H1 (cell line): Measurements from ENCODE around the gene QPCTL. TPM values are rescaled to one million over a fixed set of nuclear protein-coding genes. Genes with fewer than 3 reads are reported as not detected.

Experiments used
- BACH1 ChIP-seq: IDR thresholded peaks from 2 replicates; pipeline ENCODE4 v1.6.1; 2012; ENCODE audit warnings: low read length, improper control_type of control experiment
- CREB1 ChIP-seq: IDR thresholded peaks from 2 replicates; pipeline ENCODE4 v1.6.1; 2012; ENCODE audit warnings: inconsistent platforms
- CTCF ChIP-seq, 3 experiments: IDR thresholded peaks; 1 replicate in 2 of 3; 2 replicates in 1 of 3; pipeline versions ENCODE4 v1.5.1 to v1.6.1; 2011; ENCODE audit warnings: low read length in 3 of 3, mild to moderate bottlenecking in 3 of 3, inconsistent platforms in 2 of 3, low read depth in 1 of 3, moderate library complexity in 1 of 3; ENCODE audit not compliant: insufficient read depth in 1 of 3; ENCODE audit errors: control extremely low read depth in 1 of 3
- E2F6 ChIP-seq: IDR thresholded peaks from 2 replicates; pipeline ENCODE4 v1.6.1; 2012; ENCODE audit warnings: inconsistent platforms
- EZH2 ChIP-seq: fragments of 200-600 bp; sonication (generic); IDR thresholded peaks from 2 replicates; pipeline ENCODE4 v1.7.1; 2012; ENCODE audit warnings: low read depth, mild to moderate bottlenecking, moderate library complexity, low read length, inconsistent platforms; ENCODE audit not compliant: severe bottlenecking
- JUND ChIP-seq: IDR thresholded peaks from 2 replicates; pipeline ENCODE4 v1.6.1; 2011; ENCODE audit warnings: mild to moderate bottlenecking, improper control_type of control experiment, low read length
- KDM4A ChIP-seq: IDR thresholded peaks from one replicate; pipeline ENCODE4 v1.7.1; 2012; ENCODE audit warnings: low read depth, mild to moderate bottlenecking, moderate library complexity, low read length, inconsistent platforms; ENCODE audit not compliant: severe bottlenecking
- MAX ChIP-seq: IDR thresholded peaks from 2 replicates; pipeline ENCODE4 v1.6.1; 2012; ENCODE audit warnings: inconsistent platforms
- SIN3A ChIP-seq, 2 experiments: IDR thresholded peaks in 1 of 2; conservative IDR thresholded peaks in 1 of 2; 2 replicates each; pipeline ENCODE4 v1.6.1; 2011 to 2012; ENCODE audit warnings: low read length in 2 of 2, improper control_type of control experiment in 1 of 2, low read depth in 1 of 2, mild to moderate bottlenecking in 1 of 2
- TAF1 ChIP-seq: IDR thresholded peaks from 2 replicates; pipeline ENCODE4 v1.6.1; 2011; ENCODE audit warnings: mild to moderate bottlenecking, low read depth, low read length
- TBP ChIP-seq: IDR thresholded peaks from 2 replicates; pipeline ENCODE4 v1.6.1; 2011; ENCODE audit warnings: low read depth, low read length, improper control_type of control experiment
- TCF12 ChIP-seq: IDR thresholded peaks from 2 replicates; pipeline ENCODE4 v1.6.1; 2011; ENCODE audit warnings: low read depth, mild to moderate bottlenecking, low read length
- TEAD4 ChIP-seq: IDR thresholded peaks from 2 replicates; pipeline ENCODE4 v1.6.1; 2012; ENCODE audit warnings: low read depth, low read length, inconsistent platforms, mixed read lengths
- polyA plus RNA-seq, 7 experiments: library from polyadenylated mRNA; depleted of rRNA in 3 of 7; stranded (reverse) in 5 of 7; unstranded in 2 of 7; fragments of >200 nt in 5 of 7; fragments of 200-250 nt in 2 of 7; gene quantifications; 1 replicate in 5 of 7; 2 replicates in 1 of 7; 4 replicates in 1 of 7; pipeline versions ENCODE4 v1.2.1 to v1.2.3, GENCODE V29; 2011 to 2013; ENCODE audit warnings: missing spikeins in 2 of 7, mixed read lengths in 2 of 7
- total RNA-seq: library from RNA; stranded (reverse); fragmentation: NEBNext Ultra II Directional; extraction: Animal tissue kit (Norgen Biotek cat#: 25700); gene quantifications from 2 replicates; pipeline ENCODE4 v1.2.1, GENCODE V29; 2021

The QPCTL gene
- total and polyA plus RNA-seq, 2 of the 8 experiments (the other 6 are each of a cell fraction or from before 2014, with no cell fraction given) = 25.2 to 35.3 TPM

GRCh38 chr19:45643024-45643926 is 49.2 kb upstream of the QPCTL start (continued):
- TF ChIP-seq SIN3A (conservative IDR thresholded peaks at IDR 0.05 in 1 of 2, IDR thresholded peaks at IDR 0.05 in 1 of 2; ENCODE audit: low read depth in 1 of 2, low read length in 2 of 2) = peak; percentile 70; a peak in 2 of 4 replicates
- no peak for TF ChIP-seq TEAD4
- TF ChIP-seq MAX = peak; percentile 55
- TF ChIP-seq KDM4A = peak; percentile 86
- no peak for TF ChIP-seq BACH1
- TF ChIP-seq TBP = no peak
- peak; percentile 32; the same call in 1 of the 2 replicates for TF ChIP-seq E2F6
- peak; percentile 97 to 99 (median 98) for TF ChIP-seq CTCF (IDR thresholded peaks at IDR 0.05; ENCODE audit: control extremely low read depth in 1 of 3, insufficient read depth in 1 of 3, low read depth in 1 of 3, low read length in 3 of 3)
- TF ChIP-seq CREB1 = 0 out of 2 replicates have a peak, but pooled peaks have one; percentile 40
- TF ChIP-seq TCF12 = no peak
- 0 out of 2 replicates have a peak, but pooled peaks have one; percentile 41 for TF ChIP-seq TAF1
- 0 out of 2 replicates have a peak, but pooled peaks have one; percentile 33 for TF ChIP-seq JUND
- TF ChIP-seq EZH2 = no peak
